Measurements from ENCODE around the gene RASEF.

The RASEF gene

DNA sequence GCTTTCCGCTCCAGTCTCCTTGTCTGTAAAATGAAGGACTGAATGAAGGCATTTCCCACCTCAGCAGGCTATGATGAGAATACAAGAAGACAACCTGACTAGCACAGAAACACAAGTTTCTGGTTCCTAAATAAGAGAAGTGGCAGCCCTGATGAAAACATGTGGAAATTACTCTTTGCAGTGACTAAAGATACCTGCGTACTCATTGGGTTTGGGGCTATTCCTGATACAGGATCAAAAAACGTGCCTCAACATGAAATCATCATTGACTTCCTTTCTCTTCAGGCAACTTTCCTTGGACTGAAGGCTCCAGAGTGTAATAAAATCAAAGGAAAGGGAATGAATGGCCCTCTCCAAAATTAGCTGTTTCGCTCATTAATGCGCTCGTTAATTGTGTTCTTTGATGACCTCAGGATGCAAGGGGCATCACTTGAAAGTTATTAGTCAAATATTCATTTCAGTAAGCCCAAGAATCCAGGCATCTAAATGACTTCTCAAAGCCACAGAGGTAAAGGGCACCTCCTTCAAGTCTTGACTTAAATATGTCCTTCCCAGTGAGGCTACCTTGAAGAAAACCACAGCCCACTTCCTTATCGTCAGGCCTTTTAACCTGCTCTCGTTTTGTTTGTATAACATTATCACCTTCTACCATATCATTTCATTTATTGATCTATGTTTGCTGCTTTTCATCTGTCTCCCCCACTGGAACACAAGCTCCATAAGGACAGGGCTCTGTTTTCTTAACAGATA, 68.9 kb downstream of the RASEF start:
- Histone ChIP-seq H2AFZ (ENCODE audit: low read length) (no peak overlapping the region), H4K8ac (ENCODE audit: low read depth, low read length) (no peak overlapping the region), H3K79me1 (ENCODE audit: low read depth, low read length) (no peaks in the 10 kb centered on the region), H3K4me1 (ENCODE audit: control insufficient read depth in 2 of 2, insufficient read depth in 1 of 2, low read depth in 1 of 2, low read length in 2 of 2) (no peaks in the 10 kb centered on the region), H3K4ac (ENCODE audit: low read length) (no peak overlapping the region), H2BK12ac (ENCODE audit: low read length) (no peak overlapping the region), H3K9me3 (replicated peaks in 1 of 2; ENCODE audit: control insufficient read depth in 2 of 2, insufficient read depth in 1 of 2, low read depth in 1 of 2, low read length in 2 of 2) (no peaks in the 10 kb centered on the region), H3K14ac (ENCODE audit: low read length) (no peak overlapping the region), H3K36me3 (replicated peaks in 1 of 2; ENCODE audit: control insufficient read depth in 2 of 2, insufficient read depth in 2 of 2, low read length in 2 of 2) (no peaks in the 10 kb centered on the region), H3K4me2 (ENCODE audit: insufficient read depth, low read length, poor library complexity, severe bottlenecking) (no peak overlapping the region), H4K91ac (ENCODE audit: low read depth, low read length, poor library complexity) (no peak overlapping the region), H2BK120ac (ENCODE audit: low read depth, low read length) (no peak overlapping the region), H3K4me3 (ENCODE audit: low read length in 2 of 2) (no peak overlapping the region), H3K23ac (ENCODE audit: low read depth, low read length, poor library complexity) (no peak overlapping the region), H2BK15ac (ENCODE audit: low read length) (no peak overlapping the region), H3K18ac (ENCODE audit: low read length) (no peak overlapping the region), H3K9ac (ENCODE audit: low read depth, low read length, poor library complexity) (no peak overlapping the region), H3K27me3 (ENCODE audit: control insufficient read depth in 3 of 3, insufficient read depth in 3 of 3, low read depth in 1 of 3, low read length in 3 of 3) (no peaks in the 10 kb centered on the region), H2AK5ac (ENCODE audit: low read depth, low read length) (no peak overlapping the region), H3K27ac (replicated peaks; ENCODE audit: low read length) (no peak overlapping the region), H2BK5ac (ENCODE audit: low read length) (no peak overlapping the region)
- WGBS, 2 donors (ENCODE audit: extremely low coverage in 2 of 2, insufficient read length in 2 of 2, insufficient replicate concordance in 1 of 2): no CpG with 5 or more reads among the region's 8 CpGs
- no peak for DNase-seq (ENCODE audit: low spot score)

DNA sequence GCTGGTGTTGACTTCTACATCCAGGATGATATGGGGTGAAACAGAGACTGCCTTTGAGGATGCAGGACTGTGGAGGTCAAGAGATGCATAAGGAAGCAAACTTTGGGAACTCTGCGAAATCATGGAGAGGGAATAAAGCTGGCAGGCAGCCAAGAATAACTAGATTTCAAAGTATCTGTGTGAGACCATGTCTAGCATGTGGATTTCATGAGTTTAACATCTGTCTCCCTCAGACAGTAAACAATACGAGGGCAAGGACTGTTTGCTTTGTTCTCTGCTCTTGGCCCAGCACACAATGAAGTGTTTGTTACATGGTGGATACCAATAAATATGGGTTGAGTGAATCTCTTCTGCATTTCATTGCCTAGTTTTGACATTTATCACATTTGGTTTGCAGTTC, 71.3 kb downstream of the RASEF start:
- H3K9me3 ChIP-seq (replicated peaks in 1 of 2; ENCODE audit: control insufficient read depth in 2 of 2, insufficient read depth in 1 of 2, low read depth in 1 of 2, low read length in 2 of 2): no peaks in the 10 kb centered on the region
- H2BK120ac ChIP-seq (ENCODE audit: low read depth, low read length): no peak overlapping the region
- no peaks in the 10 kb centered on the region for H3K27me3 ChIP-seq (ENCODE audit: control insufficient read depth in 3 of 3, insufficient read depth in 3 of 3, low read depth in 1 of 3, low read length in 3 of 3)
- H3K4me2 ChIP-seq (ENCODE audit: insufficient read depth, low read length, poor library complexity, severe bottlenecking): no peak overlapping the region
- H3K23ac ChIP-seq (ENCODE audit: low read depth, low read length, poor library complexity): no peak overlapping the region
- H4K8ac ChIP-seq (ENCODE audit: low read depth, low read length): no peak overlapping the region
- H3K4ac ChIP-seq (ENCODE audit: low read length): no peak overlapping the region
- H3K9ac ChIP-seq (ENCODE audit: low read depth, low read length, poor library complexity): no peak overlapping the region
- no peak overlapping the region for H2AK5ac ChIP-seq (ENCODE audit: low read depth, low read length)
- no peak for DNase-seq (ENCODE audit: low spot score)
- no peak overlapping the region for H2AFZ ChIP-seq (ENCODE audit: low read length)
- no peak overlapping the region for H3K4me3 ChIP-seq (ENCODE audit: low read length in 2 of 2)
- H4K91ac ChIP-seq (ENCODE audit: low read depth, low read length, poor library complexity): no peak overlapping the region
- no peak overlapping the region for H3K27ac ChIP-seq (replicated peaks; ENCODE audit: low read length)
- H2BK15ac ChIP-seq (ENCODE audit: low read length): no peak overlapping the region
- no peak overlapping the region for H3K14ac ChIP-seq (ENCODE audit: low read length)
- H3K36me3 ChIP-seq (replicated peaks in 1 of 2; ENCODE audit: control insufficient read depth in 2 of 2, insufficient read depth in 2 of 2, low read length in 2 of 2): no peaks in the 10 kb centered on the region
- no peaks in the 10 kb centered on the region for H3K79me1 ChIP-seq (ENCODE audit: low read depth, low read length)
- no peak overlapping the region for H3K18ac ChIP-seq (ENCODE audit: low read length)
- no peaks in the 10 kb centered on the region for H3K4me1 ChIP-seq (ENCODE audit: control insufficient read depth in 2 of 2, insufficient read depth in 1 of 2, low read depth in 1 of 2, low read length in 2 of 2)
- no CpG with 5 or more reads among the region's 2 CpGs for WGBS, 2 donors (ENCODE audit: extremely low coverage in 2 of 2, insufficient read length in 2 of 2, insufficient replicate concordance in 1 of 2)
- no peak overlapping the region for H2BK12ac ChIP-seq (ENCODE audit: low read length)
- no peak overlapping the region for H2BK5ac ChIP-seq (ENCODE audit: low read length)

DNA sequence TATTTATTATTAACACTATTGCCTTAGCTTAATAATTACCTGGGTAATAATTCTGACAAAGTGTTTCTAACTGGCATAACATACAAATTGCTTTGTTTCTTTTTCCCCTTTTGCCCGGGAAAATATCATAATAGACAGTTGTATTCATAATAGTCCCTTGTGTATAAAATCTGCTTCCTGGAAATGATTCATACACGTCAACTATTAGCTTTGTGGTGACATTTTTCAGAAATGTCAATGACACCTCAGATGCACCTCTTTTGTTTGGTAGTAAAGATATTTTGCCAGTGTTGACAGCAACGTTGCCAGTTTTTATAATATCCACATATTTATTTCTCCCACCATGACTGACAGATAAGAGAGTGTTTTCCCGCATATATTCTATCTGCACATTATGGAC, 73.0 kb downstream of the RASEF start:
- no peaks in the 10 kb centered on the region for H3K36me3 ChIP-seq (replicated peaks in 1 of 2; ENCODE audit: control insufficient read depth in 2 of 2, insufficient read depth in 2 of 2, low read length in 2 of 2)
- H3K27me3 ChIP-seq (ENCODE audit: control insufficient read depth in 3 of 3, insufficient read depth in 3 of 3, low read depth in 1 of 3, low read length in 3 of 3): no peaks in the 10 kb centered on the region
- H3K9ac ChIP-seq (ENCODE audit: low read depth, low read length, poor library complexity): no peak overlapping the region
- no CpG with 5 or more reads among the region's 4 CpGs for WGBS, 2 donors (ENCODE audit: extremely low coverage in 2 of 2, insufficient read length in 2 of 2, insufficient replicate concordance in 1 of 2)
- H2AK5ac ChIP-seq (ENCODE audit: low read depth, low read length): no peak overlapping the region
- H2BK15ac ChIP-seq (ENCODE audit: low read length): no peak overlapping the region
- H2BK5ac ChIP-seq (ENCODE audit: low read length): no peak overlapping the region
- no peak overlapping the region for H3K14ac ChIP-seq (ENCODE audit: low read length)
- H4K91ac ChIP-seq (ENCODE audit: low read depth, low read length, poor library complexity): no peak overlapping the region
- no peak overlapping the region for H2BK12ac ChIP-seq (ENCODE audit: low read length)
- H3K23ac ChIP-seq (ENCODE audit: low read depth, low read length, poor library complexity): no peak overlapping the region
- H2AFZ ChIP-seq (ENCODE audit: low read length): no peak overlapping the region
- H3K4ac ChIP-seq (ENCODE audit: low read length): no peak overlapping the region
- H3K4me2 ChIP-seq (ENCODE audit: insufficient read depth, low read length, poor library complexity, severe bottlenecking): no peak overlapping the region
- H3K79me1 ChIP-seq (ENCODE audit: low read depth, low read length): no peaks in the 10 kb centered on the region
- no peak overlapping the region for H2BK120ac ChIP-seq (ENCODE audit: low read depth, low read length)
- no peak overlapping the region for H4K8ac ChIP-seq (ENCODE audit: low read depth, low read length)
- no peaks in the 10 kb centered on the region for H3K4me1 ChIP-seq (ENCODE audit: control insufficient read depth in 2 of 2, insufficient read depth in 1 of 2, low read depth in 1 of 2, low read length in 2 of 2)
- no peak overlapping the region for H3K27ac ChIP-seq (replicated peaks; ENCODE audit: low read length)
- no peaks in the 10 kb centered on the region for H3K9me3 ChIP-seq (replicated peaks in 1 of 2; ENCODE audit: control insufficient read depth in 2 of 2, insufficient read depth in 1 of 2, low read depth in 1 of 2, low read length in 2 of 2)
- no peak overlapping the region for H3K4me3 ChIP-seq (ENCODE audit: low read length in 2 of 2)
- DNase-seq (ENCODE audit: low spot score): no peak
- no peak overlapping the region for H3K18ac ChIP-seq (ENCODE audit: low read length)

DNA sequence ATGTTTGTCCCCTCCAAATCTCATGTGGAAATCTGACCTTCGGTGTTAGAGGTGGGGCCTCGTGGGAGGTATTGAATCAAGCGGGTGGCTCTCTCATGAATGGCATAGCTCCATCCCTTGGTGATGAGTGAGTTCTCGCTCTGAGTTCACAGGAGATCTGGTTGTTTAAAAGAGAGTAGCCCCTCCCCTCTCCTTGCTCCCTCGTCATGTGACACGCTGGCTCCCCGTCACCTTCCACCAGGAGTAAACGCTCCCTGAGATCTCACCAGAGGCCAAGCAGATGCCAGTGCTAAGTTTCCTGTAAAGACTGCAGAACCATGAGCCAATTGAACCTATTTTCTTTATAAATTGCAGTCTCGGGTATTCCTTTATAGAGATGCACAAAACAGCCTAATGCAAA, 74.5 kb downstream of the RASEF start:
- no peaks in the 10 kb centered on the region for H3K27me3 ChIP-seq (ENCODE audit: control insufficient read depth in 3 of 3, insufficient read depth in 3 of 3, low read depth in 1 of 3, low read length in 3 of 3)
- no peak overlapping the region for H2BK120ac ChIP-seq (ENCODE audit: low read depth, low read length)
- no peak overlapping the region for H4K8ac ChIP-seq (ENCODE audit: low read depth, low read length)
- no peak overlapping the region for H3K4me3 ChIP-seq (ENCODE audit: low read length in 2 of 2)
- no peak overlapping the region for H3K23ac ChIP-seq (ENCODE audit: low read depth, low read length, poor library complexity)
- H3K9me3 ChIP-seq (replicated peaks in 1 of 2; ENCODE audit: control insufficient read depth in 2 of 2, insufficient read depth in 1 of 2, low read depth in 1 of 2, low read length in 2 of 2): no peaks in the 10 kb centered on the region
- DNase-seq (ENCODE audit: low spot score): no peak
- no peak overlapping the region for H2BK12ac ChIP-seq (ENCODE audit: low read length)
- no peak overlapping the region for H2BK15ac ChIP-seq (ENCODE audit: low read length)
- H2BK5ac ChIP-seq (ENCODE audit: low read length): no peak overlapping the region
- H2AFZ ChIP-seq (ENCODE audit: low read length): no peak overlapping the region
- H3K36me3 ChIP-seq (replicated peaks in 1 of 2; ENCODE audit: control insufficient read depth in 2 of 2, insufficient read depth in 2 of 2, low read length in 2 of 2): no peaks in the 10 kb centered on the region
- no peak overlapping the region for H3K18ac ChIP-seq (ENCODE audit: low read length)
- H3K9ac ChIP-seq (ENCODE audit: low read depth, low read length, poor library complexity): no peak overlapping the region
- H3K4ac ChIP-seq (ENCODE audit: low read length): no peak overlapping the region
- H2AK5ac ChIP-seq (ENCODE audit: low read depth, low read length): no peak overlapping the region
- no peaks in the 10 kb centered on the region for H3K79me1 ChIP-seq (ENCODE audit: low read depth, low read length)
- H3K14ac ChIP-seq (ENCODE audit: low read length): no peak overlapping the region
- no peaks in the 10 kb centered on the region for H3K4me1 ChIP-seq (ENCODE audit: control insufficient read depth in 2 of 2, insufficient read depth in 1 of 2, low read depth in 1 of 2, low read length in 2 of 2)
- no CpG with 5 or more reads among the region's 9 CpGs for WGBS, 2 donors (ENCODE audit: extremely low coverage in 2 of 2, insufficient read length in 2 of 2, insufficient replicate concordance in 1 of 2)
- H3K4me2 ChIP-seq (ENCODE audit: insufficient read depth, low read length, poor library complexity, severe bottlenecking): no peak overlapping the region
- H3K27ac ChIP-seq (replicated peaks; ENCODE audit: low read length): no peak overlapping the region
- H4K91ac ChIP-seq (ENCODE audit: low read depth, low read length, poor library complexity): no peak overlapping the region
